NCI-H1694 treated with DMSO at 0.1 percent for 48 hours (cell line): ENCODE results near the gene GTPBP3.

ENCODE experiments used
- DNase-seq: peaks from one replicate; lab custom pipeline; 2025; lab: John Stamatoyannopoulos, UW

The GTPBP3 gene

DNA sequence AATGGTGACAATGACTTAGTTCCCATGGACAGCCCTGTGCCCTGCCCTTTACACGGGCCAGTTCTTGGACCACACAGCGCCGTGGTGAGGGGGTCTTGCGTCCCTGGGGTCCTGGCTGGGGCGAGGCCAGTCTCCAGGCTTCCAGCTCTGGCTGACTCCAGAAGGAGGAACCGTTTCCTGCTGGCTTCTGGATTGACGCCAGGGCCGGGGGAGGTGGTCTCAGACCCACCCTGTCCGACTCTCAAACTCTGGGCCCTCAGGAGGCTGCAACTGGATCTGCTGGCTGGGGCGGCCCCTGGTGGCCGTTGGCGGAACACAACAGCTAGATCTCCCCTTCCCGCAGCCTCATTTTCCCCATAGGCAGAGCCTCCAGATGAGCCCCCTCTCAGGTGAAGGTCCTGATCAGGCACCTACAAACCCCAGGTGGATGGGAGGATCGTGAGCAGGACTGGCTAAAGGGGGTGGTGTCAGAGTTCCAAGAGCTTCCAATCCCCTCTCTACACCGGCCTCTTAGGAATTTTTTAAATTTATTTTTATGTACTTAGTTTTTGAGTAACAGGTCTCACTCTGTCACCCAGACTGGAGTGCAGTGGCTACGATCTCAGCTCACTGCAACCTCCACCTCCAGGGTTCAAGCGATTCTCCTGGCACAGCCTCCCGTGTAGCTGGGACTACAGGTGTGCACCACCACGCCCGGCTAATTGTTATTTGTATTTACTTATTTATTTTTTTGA, 48.7 kb downstream of the GTPBP3 start:
- DNase-seq = peak; percentile 25

DNA sequence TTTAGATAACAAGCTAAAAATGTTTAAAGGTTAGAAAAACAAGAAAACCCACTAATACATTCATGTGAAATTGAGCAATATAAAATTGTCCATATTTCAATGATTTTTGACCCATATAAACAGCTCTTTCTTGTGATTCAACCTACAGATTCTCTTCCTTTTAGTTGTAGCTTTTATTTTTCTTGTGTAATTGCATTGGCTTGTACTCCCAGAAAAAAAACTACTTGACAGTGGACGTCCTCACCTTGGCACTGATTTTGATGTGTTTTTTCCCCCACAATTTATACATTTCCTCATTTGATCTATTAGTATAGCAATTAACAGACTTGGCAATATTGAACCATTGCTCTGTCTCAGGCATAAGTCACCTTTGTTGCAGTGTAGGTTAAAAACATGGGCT, 51.9 kb downstream of the GTPBP3 start:
- no peak for DNase-seq

DNA sequence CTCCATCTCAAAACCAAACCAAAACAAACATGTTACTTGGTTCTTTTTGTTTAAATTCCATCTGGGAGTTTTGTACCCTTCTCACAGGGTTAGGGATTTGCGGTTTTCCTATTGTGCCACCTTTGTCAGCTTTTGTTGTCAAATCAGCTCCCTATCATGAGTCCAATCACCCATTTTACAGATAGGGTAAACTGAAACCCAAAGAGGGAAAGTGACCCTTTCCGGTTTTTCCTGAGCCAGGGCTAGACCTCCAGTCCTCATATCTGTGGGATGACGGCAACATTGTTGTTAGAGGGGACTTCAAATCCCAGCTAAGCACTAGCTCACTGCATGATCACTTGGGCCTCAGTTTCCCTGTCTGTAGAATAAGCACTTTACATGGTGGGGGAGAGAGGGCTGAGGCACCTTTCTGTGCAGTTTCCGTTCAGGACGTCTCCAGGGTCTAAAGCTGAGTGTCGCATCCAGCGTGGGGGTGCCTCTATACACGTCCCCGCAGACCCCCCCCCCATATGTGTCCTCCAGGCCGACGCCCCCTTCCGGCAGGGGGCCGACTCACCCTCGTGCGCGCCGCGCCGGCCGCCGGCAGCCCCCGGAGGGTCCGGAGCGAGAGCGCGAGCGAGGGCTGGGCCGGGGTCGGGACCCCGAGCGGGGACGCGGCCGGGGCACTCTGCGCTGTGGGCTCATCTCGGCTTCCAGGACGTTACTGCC, 52.8 kb downstream of the GTPBP3 start:
- no peak for DNase-seq

DNA sequence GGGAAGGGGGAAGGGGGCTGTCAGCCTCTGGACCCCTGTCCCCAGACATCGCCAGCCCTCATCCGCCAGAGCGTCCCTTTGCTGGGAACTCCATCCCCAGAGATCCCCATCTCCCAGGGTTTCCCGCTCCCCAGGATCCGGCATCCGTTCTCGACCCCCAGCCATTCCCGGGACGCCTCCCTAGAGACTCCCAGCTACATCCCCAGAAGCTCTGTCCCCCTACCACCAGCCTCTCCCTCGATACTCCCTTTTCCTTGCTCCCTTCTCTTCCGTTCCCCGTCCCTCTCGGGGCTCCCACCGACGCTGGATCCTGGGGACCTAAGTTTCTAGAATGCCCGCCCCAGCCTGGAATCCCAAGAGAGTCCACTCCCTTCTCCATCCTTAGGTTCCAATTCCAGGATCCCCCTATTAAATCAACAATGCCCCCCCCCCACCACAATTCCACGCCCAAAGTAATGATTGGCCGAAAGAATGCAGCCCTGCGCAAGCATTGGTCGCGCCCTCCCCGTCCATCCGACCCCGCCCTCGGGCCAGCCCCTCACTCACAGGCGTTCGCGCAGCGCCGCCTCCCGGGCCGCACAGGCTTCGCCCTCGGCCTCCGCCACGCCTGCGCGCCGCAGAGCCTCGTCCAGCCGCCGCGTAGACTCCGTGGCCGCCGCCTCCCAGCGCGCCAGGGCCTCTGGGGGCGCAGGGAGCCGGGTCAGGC, 53.5 kb downstream of the GTPBP3 start:
- peak; percentile 64 for DNase-seq

DNA sequence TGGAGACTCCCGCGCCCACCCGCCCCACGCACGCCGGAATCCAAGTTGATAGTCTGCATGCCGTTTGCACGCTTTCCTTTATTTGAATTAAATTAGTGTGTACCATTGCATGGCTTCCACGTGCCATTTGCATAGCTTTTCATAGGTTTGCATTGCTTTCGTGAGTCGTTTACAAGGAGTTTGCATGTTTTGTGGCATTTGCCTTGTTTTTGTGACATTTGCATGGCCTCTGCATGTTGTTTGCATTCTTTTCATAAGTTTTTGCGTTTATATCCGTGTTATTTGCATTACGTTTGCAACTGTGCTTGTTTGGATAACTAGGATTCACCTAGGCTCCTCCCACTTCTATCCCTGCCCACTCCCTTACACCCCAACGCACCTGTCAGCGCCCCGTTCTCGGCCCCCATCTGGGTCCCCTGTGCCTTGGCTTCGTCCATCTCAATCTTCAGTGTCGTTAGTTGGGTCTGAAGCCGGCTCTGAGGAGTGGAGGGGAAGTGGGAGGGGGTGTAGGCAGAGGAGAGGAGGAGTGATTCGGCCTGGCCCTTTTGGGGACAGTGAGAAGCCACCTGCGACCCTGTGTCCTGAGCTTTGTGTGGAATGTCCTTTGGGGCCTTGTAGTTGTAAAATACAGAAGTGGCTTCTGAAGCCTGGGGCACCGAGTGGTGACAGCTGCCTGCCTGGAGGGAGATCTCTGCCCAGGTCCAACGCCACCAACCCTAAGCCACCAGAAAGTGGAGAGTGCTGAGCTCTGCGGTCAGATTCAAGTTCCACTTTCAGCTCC, 54.2 kb downstream of the GTPBP3 start:
- no peak for DNase-seq
